ENCODE results near the gene RMI2.

Gene RMI2

GRCh38 chr16:11308493-11309283 lies 36.6 kb upstream of the RMI2 start:
- intact Hi-C loops (cut with DNase I; ENCODE audit: low total_unique reads): no loop called here
- DNase-seq: no peak
- H3K27me3 ChIP-seq: peaks cover 0 to 2% of the 10 kb centered on the region in 2 donors
- no peaks in the 10 kb centered on the region for H3K9me3 ChIP-seq
- H3K4me1 ChIP-seq: peaks cover 0 to 5% (median 0%) of the 10 kb centered on the region in 4 donors
- TF ChIP-seq CTCF (IDR thresholded peaks at IDR 0.05): no peak
- no peaks in the 10 kb centered on the region for H3K36me3 ChIP-seq
- no peak overlapping the region for H3K27ac ChIP-seq
- H3K4me3 ChIP-seq: no peak overlapping the region

GRCh38 chr16:11309895-11310633 lies 35.2 kb upstream of the RMI2 start:
- Histone ChIP-seq H3K36me3 (no peaks in the 10 kb centered on the region), H3K9me3 (no peaks in the 10 kb centered on the region), H3K4me3 (no peak overlapping the region), H3K4me1 (peaks cover 0 to 5% (median 0%) of the 10 kb centered on the region in 4 donors), H3K27ac (no peak overlapping the region), H3K27me3 (peaks cover 0 to 4% of the 10 kb centered on the region in 2 donors)
- intact Hi-C loops (cut with DNase I; ENCODE audit: low total_unique reads): no loop called here
- no peak for DNase-seq
- TF ChIP-seq CTCF (IDR thresholded peaks at IDR 0.05): no peak

- intact Hi-C loops (cut with DNase I; ENCODE audit: low total_unique reads): no loop called here
- no peaks in the 10 kb centered on the region for H3K9me3 ChIP-seq
- peaks cover 0 to 6% of the 10 kb centered on the region in 2 donors for H3K27me3 ChIP-seq
- H3K27ac ChIP-seq: no peak overlapping the region
- no peak for TF ChIP-seq CTCF (IDR thresholded peaks at IDR 0.05)
- no peak for DNase-seq
- H3K36me3 ChIP-seq: no peaks in the 10 kb centered on the region
- H3K4me3 ChIP-seq: no peak overlapping the region
- H3K4me1 ChIP-seq: peaks cover 0 to 5% (median 0%) of the 10 kb centered on the region in 4 donors
Measured at GRCh38 chr16:11310634-11310977, 34.7 kb upstream of the RMI2 start.

- H3K9me3 ChIP-seq: no peaks in the 10 kb centered on the region
- no peaks in the 10 kb centered on the region for H3K36me3 ChIP-seq
- H3K27ac ChIP-seq: no peak overlapping the region
- DNase-seq: no peak
- no peak overlapping the region for H3K4me3 ChIP-seq
- intact Hi-C loops (cut with DNase I; ENCODE audit: low total_unique reads): no loop called here
- H3K4me1 ChIP-seq: peaks cover 0 to 5% (median 0%) of the 10 kb centered on the region in 4 donors
- H3K27me3 ChIP-seq: peaks cover 0 to 9% of the 10 kb centered on the region in 2 donors
- TF ChIP-seq CTCF (IDR thresholded peaks at IDR 0.05): no peak
Measured at GRCh38 chr16:11310997-11311561, 34.2 kb upstream of the RMI2 start.

- no peak for DNase-seq
- Histone ChIP-seq H3K36me3 (no peaks in the 10 kb centered on the region), H3K4me3 (no peak overlapping the region), H3K4me1 (peaks cover 0 to 5% (median 0%) of the 10 kb centered on the region in 4 donors), H3K27ac (no peak overlapping the region), H3K27me3 (peaks cover 0 to 7% of the 10 kb centered on the region in 2 donors), H3K9me3 (no peaks in the 10 kb centered on the region)
- TF ChIP-seq CTCF (IDR thresholded peaks at IDR 0.05): no peak
- intact Hi-C loops (cut with DNase I; ENCODE audit: low total_unique reads): no loop called here
Measured at GRCh38 chr16:11312718-11313492, 32.4 kb upstream of the RMI2 start.

Measured in tibial artery (tissue), 4 donors.